Measurements from ENCODE around the gene HRK. TPM values are rescaled to one million over a fixed set of nuclear protein-coding genes. Genes with fewer than 3 reads are reported as not detected.

HRK gene
- total and polyA plus RNA-seq, 2 of the 8 experiments (the other 6 are each of a cell fraction or from before 2014, with no cell fraction given): 1.6 to 2.7 TPM

DNA sequence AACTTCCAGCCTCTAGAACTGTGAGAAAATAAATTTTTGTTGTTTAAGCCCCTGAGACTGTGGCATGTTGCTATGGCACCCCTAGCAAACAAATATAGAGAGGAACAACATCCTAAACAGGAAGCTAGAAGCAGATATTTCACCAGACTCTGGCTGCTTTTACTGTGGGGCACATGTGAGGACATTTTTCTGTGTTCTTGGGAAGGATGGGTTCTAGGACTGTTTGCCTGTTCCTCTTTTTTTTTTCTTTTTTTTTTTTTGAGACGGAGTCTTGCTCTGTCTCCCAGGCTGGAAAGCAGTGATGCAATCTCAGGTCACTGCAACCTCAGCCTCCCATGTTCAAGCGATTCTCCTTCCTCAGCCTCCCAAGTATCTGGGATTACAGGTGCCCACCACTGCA lies 4.2 kb upstream of the HRK start:
- Histone ChIP-seq H3K27me3 (replicated peaks in 1 of 4; ENCODE audit: control insufficient read depth in 3 of 4, extremely low read depth in 1 of 4, insufficient read depth in 3 of 4, low read length in 3 of 4) (peaks cover 16 to 30% (median 24%) of the 10 kb centered on the region in 4 experiments), H3K56ac (replicated peaks; ENCODE audit: insufficient read length, low read depth, low read length) (no peak overlapping the region), H3K4me1 (replicated peaks in 1 of 4; ENCODE audit: control insufficient read depth in 3 of 4, insufficient read depth in 4 of 4, low read length in 3 of 4) (peaks cover 0 to 5% (median 4%) of the 10 kb centered on the region in 4 experiments; a peak in 5 of 7 replicates), H3K9me3 (ENCODE audit: insufficient read depth in 2 of 2, low read depth in 1 of 2, low read length in 1 of 2) (no peaks in the 10 kb centered on the region; a peak in 1 of 4 replicates), H3K4me2 (ENCODE audit: insufficient read depth in 1 of 2, low read depth in 2 of 2, low read length in 2 of 2) (no peak overlapping the region), H2AFZ (ENCODE audit: low read length) (no peak overlapping the region), H2BK12ac (ENCODE audit: low read depth, low read length) (no peak overlapping the region), H3K79me1 (ENCODE audit: low read depth, low read length) (no peaks in the 10 kb centered on the region), H3K79me2 (ENCODE audit: control insufficient read depth in 1 of 2, insufficient read depth in 2 of 2, low read length in 2 of 2) (no peaks in the 10 kb centered on the region), H3K27ac (ENCODE audit: low read depth, low read length) (no peak overlapping the region), H3K23me2 (ENCODE audit: low read depth, low read length) (peaks cover 13% of the 10 kb centered on the region; the same call in 1 of the 2 replicates), H3K36me3 (ENCODE audit: control insufficient read depth in 2 of 4, insufficient read depth in 4 of 4, low read length in 3 of 4) (no peaks in the 10 kb centered on the region), H3K9ac (replicated peaks in 1 of 4; ENCODE audit: extremely low read depth in 1 of 4, low read depth in 3 of 4, low read length in 3 of 4) (no peak overlapping the region), H4K8ac (ENCODE audit: extremely low read depth, insufficient read depth, low read length) (no peak overlapping the region), H3K14ac (ENCODE audit: insufficient read length) (no peak overlapping the region), H2BK15ac (ENCODE audit: low read length) (no peak overlapping the region), H3K18ac (ENCODE audit: extremely low read depth, low read length) (no peak overlapping the region), H3K23ac (ENCODE audit: insufficient read length) (no peak overlapping the region), H3K4me3 (ENCODE audit: extremely low read depth in 1 of 4, insufficient read depth in 2 of 4, low read depth in 3 of 4, low read length in 4 of 4) (no peak overlapping the region), H2AK5ac (ENCODE audit: low read depth, low read length) (no peak overlapping the region), H4K91ac (replicated peaks; ENCODE audit: insufficient read length, low read length) (no peak overlapping the region), H3K4ac (replicated peaks; ENCODE audit: insufficient read length, low read depth, low read length) (no peak overlapping the region), H2BK5ac (ENCODE audit: low read depth, low read length) (no peak overlapping the region), H4K5ac (ENCODE audit: insufficient read length, low read depth, low read length) (no peak overlapping the region), H4K20me1 (replicated peaks in 1 of 2; ENCODE audit: control insufficient read depth in 1 of 2, insufficient read depth in 2 of 2, low read length in 2 of 2) (peaks cover 0 to 2% of the 10 kb centered on the region in 2 experiments), H2BK20ac (ENCODE audit: low read length) (no peak overlapping the region), H2BK120ac (replicated peaks; ENCODE audit: low read depth, low read length) (no peak overlapping the region)
- no peak for TF ChIP-seq NRF1 (IDR thresholded peaks at IDR 0.05; ENCODE audit: low read depth, low read length)
- no peak for TF ChIP-seq BCL11A (IDR thresholded peaks at IDR 0.05; ENCODE audit: low read depth in 2 of 2, low read length in 2 of 2)
- no peak for TF ChIP-seq POU5F1 (IDR thresholded peaks at IDR 0.05; ENCODE audit: low read depth, low read length)
- no peak for TF ChIP-seq RAD21 (IDR thresholded peaks at IDR 0.05 in 1 of 2, conservative IDR thresholded peaks at IDR 0.05 in 1 of 2; ENCODE audit: low read depth in 2 of 2, low read length in 2 of 2)
- DNase-seq (ENCODE audit: low read depth in 1 of 2, low spot score in 2 of 2) (no peak), FAIRE-seq (no peak)
- POLR2A ChIA-PET (ENCODE audit: partially characterized antibody): no interaction called here
- CTCF ChIA-PET (ENCODE audit: partially characterized antibody): no interaction called here
- 60% methylated on average over 1 of the region's 2 CpGs; no CpG with 5 or more reads in 1 of the 2 experiments for WGBS, 2 experiments (ENCODE audit: extremely low coverage in 1 of 2, insufficient coverage in 1 of 2, insufficient read length in 1 of 2, insufficient replicate concordance in 2 of 2, low coverage in 1 of 2, low lambda C conversion rate in 2 of 2, missing lambda C conversion rate in 1 of 2)
